ENCODE measurements around the gene P2RY8.
"Not testable (repeated sequence)": the region's sequence is repeated elsewhere in the genome, so short reads cannot be mapped to it uniquely, and the experiment has no call there.

P2RY8 gene

GRCh38 chrX:1516596-1517104 is 20.3 kb downstream of the P2RY8 start:
- no peak for DNase-seq

GRCh38 chrX:1511829-1512228 is 25.2 kb downstream of the P2RY8 start:
- DNase-seq: no peak

- DNase-seq: no peak
Measured at GRCh38 chrX:1511150-1511549, 25.8 kb downstream of the P2RY8 start.

GRCh38 chrX:1507511-1508463 is 29.2 kb downstream of the P2RY8 start:
- DNase-seq: no peak

- DNase-seq: no peak
Measured at GRCh38 chrX:1506916-1507315, 30.1 kb downstream of the P2RY8 start.

- DNase-seq: no peak
Measured at GRCh38 chrX:1502853-1503252, 34.1 kb downstream of the P2RY8 start.

- DNase-seq: no peak
Measured at GRCh38 chrX:1502241-1502640, 34.7 kb downstream of the P2RY8 start.

- no peak for DNase-seq
Measured at GRCh38 chrX:1500701-1501624, 36.0 kb downstream of the P2RY8 start.

GRCh38 chrX:1496076-1496475 is 40.9 kb downstream of the P2RY8 start:
- no peak for DNase-seq

GRCh38 chrX:1493877-1494510 is 43.0 kb downstream of the P2RY8 start:
- DNase-seq: peak; percentile 38

GRCh38 chrX:1493412-1493811 is 43.6 kb downstream of the P2RY8 start:
- DNase-seq: no peak

GRCh38 chrX:1492421-1493012 is 44.5 kb downstream of the P2RY8 start:
- DNase-seq: no peak

GRCh38 chrX:1491851-1492349 is 45.1 kb downstream of the P2RY8 start:
- DNase-seq: peak; percentile 18

- DNase-seq: not testable (repeated sequence)
Measured at GRCh38 chrX:1491248-1491647, 45.7 kb downstream of the P2RY8 start.

- DNase-seq: not testable (repeated sequence)
Measured at GRCh38 chrX:1490723-1491122, 46.3 kb downstream of the P2RY8 start.

- DNase-seq: not testable (repeated sequence)
Measured at GRCh38 chrX:1489354-1489753, 47.6 kb downstream of the P2RY8 start.

GRCh38 chrX:1488745-1489144 is 48.2 kb downstream of the P2RY8 start:
- no peak for DNase-seq

GRCh38 chrX:1488141-1488540 is 48.8 kb downstream of the P2RY8 start:
- DNase-seq: no peak

GRCh38 chrX:1487401-1487800 is 49.6 kb downstream of the P2RY8 start:
- DNase-seq: no peak

GRCh38 chrX:1486749-1487361 is 50.1 kb downstream of the P2RY8 start:
- no peak for DNase-seq

GRCh38 chrX:1486177-1486576 is 50.8 kb downstream of the P2RY8 start:
- DNase-seq: no peak

GRCh38 chrX:1485033-1485432 is 52.0 kb downstream of the P2RY8 start:
- DNase-seq: no peak

Measured in retina (tissue), 1 donor.